ENCODE data around the gene NUP42.

Gene NUP42

GRCh38 chr7:23200331-23200730 lies 18.5 kb downstream of the NUP42 start:
- H2AFZ ChIP-seq (ENCODE audit: low read length, unreplicated experiment) = no peak overlapping the region
- H3K4me1 ChIP-seq (ENCODE audit: control insufficient read depth, insufficient read depth, low read length, unreplicated experiment) = no peaks in the 10 kb centered on the region
- no peak overlapping the region for H3K27ac ChIP-seq (ENCODE audit: low read depth, low read length)
- no peak overlapping the region for H3K4me3 ChIP-seq (ENCODE audit: low read depth, low read length)
- H3K79me2 ChIP-seq (ENCODE audit: control insufficient read depth, insufficient read depth, low read length, unreplicated experiment) = no peaks in the 10 kb centered on the region
- no peaks in the 10 kb centered on the region for H3K27me3 ChIP-seq (ENCODE audit: insufficient read depth, low read length)
- 0 out of 2 replicates have a peak, but pooled peaks cover 5% of the 10 kb centered on the region for H3K36me3 ChIP-seq (ENCODE audit: insufficient read depth, low read length)

GRCh38 chr7:23204241-23204640 lies 22.4 kb downstream of the NUP42 start:
- Histone ChIP-seq H3K36me3 (ENCODE audit: insufficient read depth, low read length) (0 out of 2 replicates have a peak, but pooled peaks cover 2% of the 10 kb centered on the region), H3K27me3 (ENCODE audit: insufficient read depth, low read length) (no peaks in the 10 kb centered on the region), H3K27ac (ENCODE audit: low read depth, low read length) (no peak overlapping the region), H2AFZ (ENCODE audit: low read length, unreplicated experiment) (no peak overlapping the region), H3K4me1 (ENCODE audit: control insufficient read depth, insufficient read depth, low read length, unreplicated experiment) (no peaks in the 10 kb centered on the region), H3K79me2 (ENCODE audit: control insufficient read depth, insufficient read depth, low read length, unreplicated experiment) (no peaks in the 10 kb centered on the region), H3K4me3 (ENCODE audit: low read depth, low read length) (no peak overlapping the region)

- no peak overlapping the region for H2AFZ ChIP-seq (ENCODE audit: low read length, unreplicated experiment)
- no peak overlapping the region for H3K4me3 ChIP-seq (ENCODE audit: low read depth, low read length)
- 0 out of 2 replicates have a peak, but pooled peaks cover 2% of the 10 kb centered on the region for H3K36me3 ChIP-seq (ENCODE audit: insufficient read depth, low read length)
- no peaks in the 10 kb centered on the region for H3K27me3 ChIP-seq (ENCODE audit: insufficient read depth, low read length)
- no peaks in the 10 kb centered on the region for H3K4me1 ChIP-seq (ENCODE audit: control insufficient read depth, insufficient read depth, low read length, unreplicated experiment)
- no peak overlapping the region for H3K27ac ChIP-seq (ENCODE audit: low read depth, low read length)
- H3K79me2 ChIP-seq (ENCODE audit: control insufficient read depth, insufficient read depth, low read length, unreplicated experiment) = no peaks in the 10 kb centered on the region
Measured at GRCh38 chr7:23205577-23205908, 23.7 kb downstream of the NUP42 start.

- Histone ChIP-seq H3K4me1 (ENCODE audit: control insufficient read depth, insufficient read depth, low read length, unreplicated experiment) (no peaks in the 10 kb centered on the region), H3K27ac (ENCODE audit: low read depth, low read length) (no peak overlapping the region), H3K27me3 (ENCODE audit: insufficient read depth, low read length) (no peaks in the 10 kb centered on the region), H3K36me3 (ENCODE audit: insufficient read depth, low read length) (0 out of 2 replicates have a peak, but pooled peaks cover 2% of the 10 kb centered on the region), H2AFZ (ENCODE audit: low read length, unreplicated experiment) (no peak overlapping the region), H3K79me2 (ENCODE audit: control insufficient read depth, insufficient read depth, low read length, unreplicated experiment) (no peaks in the 10 kb centered on the region), H3K4me3 (ENCODE audit: low read depth, low read length) (no peak overlapping the region)
Measured at GRCh38 chr7:23205909-23206767, 24.3 kb downstream of the NUP42 start.

- H3K27ac ChIP-seq (ENCODE audit: low read depth, low read length) = no peak overlapping the region
- no peak overlapping the region for H2AFZ ChIP-seq (ENCODE audit: low read length, unreplicated experiment)
- no peak overlapping the region for H3K4me3 ChIP-seq (ENCODE audit: low read depth, low read length)
- no peaks in the 10 kb centered on the region for H3K79me2 ChIP-seq (ENCODE audit: control insufficient read depth, insufficient read depth, low read length, unreplicated experiment)
- H3K36me3 ChIP-seq (ENCODE audit: insufficient read depth, low read length) = 0 out of 2 replicates have a peak, but pooled peaks cover 2% of the 10 kb centered on the region
- no peaks in the 10 kb centered on the region for H3K4me1 ChIP-seq (ENCODE audit: control insufficient read depth, insufficient read depth, low read length, unreplicated experiment)
- H3K27me3 ChIP-seq (ENCODE audit: insufficient read depth, low read length) = no peaks in the 10 kb centered on the region
Measured at GRCh38 chr7:23207021-23207420, 25.2 kb downstream of the NUP42 start.

GRCh38 chr7:23207884-23208283 lies 26.0 kb downstream of the NUP42 start:
- Histone ChIP-seq H3K79me2 (ENCODE audit: control insufficient read depth, insufficient read depth, low read length, unreplicated experiment) (no peaks in the 10 kb centered on the region), H3K27ac (ENCODE audit: low read depth, low read length) (no peak overlapping the region), H3K36me3 (ENCODE audit: insufficient read depth, low read length) (0 out of 2 replicates have a peak, but pooled peaks cover 2% of the 10 kb centered on the region), H3K27me3 (ENCODE audit: insufficient read depth, low read length) (no peaks in the 10 kb centered on the region), H3K4me1 (ENCODE audit: control insufficient read depth, insufficient read depth, low read length, unreplicated experiment) (no peaks in the 10 kb centered on the region), H2AFZ (ENCODE audit: low read length, unreplicated experiment) (no peak overlapping the region), H3K4me3 (ENCODE audit: low read depth, low read length) (no peak overlapping the region)

GRCh38 chr7:23208316-23208715 lies 26.5 kb downstream of the NUP42 start:
- no peaks in the 10 kb centered on the region for H3K27me3 ChIP-seq (ENCODE audit: insufficient read depth, low read length)
- no peak overlapping the region for H3K27ac ChIP-seq (ENCODE audit: low read depth, low read length)
- H3K79me2 ChIP-seq (ENCODE audit: control insufficient read depth, insufficient read depth, low read length, unreplicated experiment) = no peaks in the 10 kb centered on the region
- H3K4me1 ChIP-seq (ENCODE audit: control insufficient read depth, insufficient read depth, low read length, unreplicated experiment) = no peaks in the 10 kb centered on the region
- no peak overlapping the region for H3K4me3 ChIP-seq (ENCODE audit: low read depth, low read length)
- no peak overlapping the region for H2AFZ ChIP-seq (ENCODE audit: low read length, unreplicated experiment)
- H3K36me3 ChIP-seq (ENCODE audit: insufficient read depth, low read length) = 0 out of 2 replicates have a peak, but pooled peaks cover 2% of the 10 kb centered on the region

GRCh38 chr7:23210506-23210905 lies 28.7 kb downstream of the NUP42 start:
- H3K27ac ChIP-seq (ENCODE audit: low read depth, low read length) = no peak overlapping the region
- no peaks in the 10 kb centered on the region for H3K79me2 ChIP-seq (ENCODE audit: control insufficient read depth, insufficient read depth, low read length, unreplicated experiment)
- H3K36me3 ChIP-seq (ENCODE audit: insufficient read depth, low read length) = no peaks in the 10 kb centered on the region
- H3K4me3 ChIP-seq (ENCODE audit: low read depth, low read length) = no peak overlapping the region
- no peaks in the 10 kb centered on the region for H3K27me3 ChIP-seq (ENCODE audit: insufficient read depth, low read length)
- no peaks in the 10 kb centered on the region for H3K4me1 ChIP-seq (ENCODE audit: control insufficient read depth, insufficient read depth, low read length, unreplicated experiment)
- no peak overlapping the region for H2AFZ ChIP-seq (ENCODE audit: low read length, unreplicated experiment)

GRCh38 chr7:23211589-23211988 lies 29.7 kb downstream of the NUP42 start:
- H3K27ac ChIP-seq (ENCODE audit: low read depth, low read length) = no peak overlapping the region
- H3K36me3 ChIP-seq (ENCODE audit: insufficient read depth, low read length) = no peaks in the 10 kb centered on the region

GRCh38 chr7:23212395-23212794 lies 30.5 kb downstream of the NUP42 start:
- Histone ChIP-seq H3K27ac (ENCODE audit: low read depth, low read length) (no peak overlapping the region), H3K4me3 (ENCODE audit: low read depth, low read length) (no peak overlapping the region), H2AFZ (ENCODE audit: low read length, unreplicated experiment) (no peak overlapping the region), H3K36me3 (ENCODE audit: insufficient read depth, low read length) (no peaks in the 10 kb centered on the region), H3K79me2 (ENCODE audit: control insufficient read depth, insufficient read depth, low read length, unreplicated experiment) (no peaks in the 10 kb centered on the region), H3K27me3 (ENCODE audit: insufficient read depth, low read length) (no peaks in the 10 kb centered on the region), H3K4me1 (ENCODE audit: control insufficient read depth, insufficient read depth, low read length, unreplicated experiment) (no peaks in the 10 kb centered on the region)

More at GRCh38 chr7:23211589-23211988, 29.7 kb downstream of the NUP42 start:
- Histone ChIP-seq H3K27me3 (ENCODE audit: insufficient read depth, low read length) (no peaks in the 10 kb centered on the region), H3K79me2 (ENCODE audit: control insufficient read depth, insufficient read depth, low read length, unreplicated experiment) (no peaks in the 10 kb centered on the region), H3K4me1 (ENCODE audit: control insufficient read depth, insufficient read depth, low read length, unreplicated experiment) (no peaks in the 10 kb centered on the region), H3K4me3 (ENCODE audit: low read depth, low read length) (no peak overlapping the region), H2AFZ (ENCODE audit: low read length, unreplicated experiment) (no peak overlapping the region)

GRCh38 chr7:23212841-23213240 lies 31.0 kb downstream of the NUP42 start:
- no peaks in the 10 kb centered on the region for H3K79me2 ChIP-seq (ENCODE audit: control insufficient read depth, insufficient read depth, low read length, unreplicated experiment)
- no peak overlapping the region for H2AFZ ChIP-seq (ENCODE audit: low read length, unreplicated experiment)
- H3K27ac ChIP-seq (ENCODE audit: low read depth, low read length) = no peak overlapping the region
- H3K27me3 ChIP-seq (ENCODE audit: insufficient read depth, low read length) = no peaks in the 10 kb centered on the region
- H3K36me3 ChIP-seq (ENCODE audit: insufficient read depth, low read length) = no peaks in the 10 kb centered on the region
- H3K4me1 ChIP-seq (ENCODE audit: control insufficient read depth, insufficient read depth, low read length, unreplicated experiment) = no peaks in the 10 kb centered on the region
- H3K4me3 ChIP-seq (ENCODE audit: low read depth, low read length) = no peak overlapping the region
